HG03135 (cell line): Measurements from ENCODE around the gene DOCK4.
"Not testable (repeated sequence)": the region's sequence is repeated elsewhere in the genome, so short reads cannot be mapped to it uniquely, and the experiment has no call there.

Experiments
- ATAC-seq: cut with Tn5 transposase; IDR thresholded peaks from one replicate; pipeline ENCODE4 v1.9.1; 2021; ENCODE audit warnings: mild to moderate bottlenecking, moderate library complexity; ENCODE audit not compliant: unreplicated experiment

Gene DOCK4

GRCh38 chr7:112135815-112136214 is 70.4 kb downstream of the DOCK4 start:
- ATAC-seq: no peak

- ATAC-seq: no peak
Measured at GRCh38 chr7:112134039-112134438, 72.2 kb downstream of the DOCK4 start.

- ATAC-seq: no peak
Measured at GRCh38 chr7:112133328-112133727, 72.9 kb downstream of the DOCK4 start.

GRCh38 chr7:112132051-112132694 is 74.0 kb downstream of the DOCK4 start:
- no peak for ATAC-seq

- no peak for ATAC-seq
Measured at GRCh38 chr7:112130729-112131410, 75.3 kb downstream of the DOCK4 start.

- ATAC-seq: no peak
Measured at GRCh38 chr7:112129655-112130323, 76.4 kb downstream of the DOCK4 start.

- not testable (repeated sequence) for ATAC-seq
Measured at GRCh38 chr7:112128461-112129425, 77.5 kb downstream of the DOCK4 start.

DNA sequence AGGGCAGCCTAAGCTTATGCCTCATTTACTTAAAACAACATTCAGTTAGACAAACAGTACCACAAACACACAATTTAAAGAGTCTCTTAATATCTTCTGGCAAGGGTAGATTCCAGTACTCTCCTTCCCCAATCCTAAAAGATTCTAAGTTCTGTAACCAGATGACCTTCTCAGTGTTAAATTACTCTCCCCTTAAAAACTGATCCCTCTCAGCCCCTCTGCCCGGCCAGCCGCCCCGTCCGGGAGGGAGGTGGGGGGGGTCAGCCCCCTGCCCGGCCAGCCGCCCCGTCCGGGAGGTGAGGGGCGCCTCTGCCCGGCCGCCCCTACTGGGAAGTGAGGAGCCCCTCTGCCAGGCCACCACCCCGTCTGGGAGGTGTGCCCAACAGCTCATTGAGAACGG is 78.2 kb downstream of the DOCK4 start:
- ATAC-seq: not testable (repeated sequence)

DNA sequence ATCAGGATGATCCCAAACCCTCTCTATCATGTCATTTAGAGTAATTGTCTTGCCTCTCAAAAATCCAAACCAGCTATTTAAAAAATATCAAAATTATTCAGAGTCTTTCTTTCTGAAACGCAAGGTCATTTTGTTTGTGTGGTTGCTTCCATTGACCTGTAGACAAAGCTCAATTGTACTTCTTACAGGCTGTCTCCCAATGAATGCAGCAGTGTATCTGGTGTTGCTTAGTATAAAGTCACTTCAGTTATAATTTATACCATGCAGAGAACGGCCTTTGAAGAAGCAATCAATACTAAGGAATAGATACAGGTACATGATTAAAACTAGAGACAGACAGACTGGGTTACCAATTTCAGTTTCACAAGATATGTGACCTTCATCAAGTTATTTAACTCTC is 80.9 kb downstream of the DOCK4 start:
- ATAC-seq: no peak

GRCh38 chr7:112124061-112124766 is 82.0 kb downstream of the DOCK4 start:
- no peak for ATAC-seq

GRCh38 chr7:112122798-112123197 is 83.4 kb downstream of the DOCK4 start:
- ATAC-seq: no peak

DNA sequence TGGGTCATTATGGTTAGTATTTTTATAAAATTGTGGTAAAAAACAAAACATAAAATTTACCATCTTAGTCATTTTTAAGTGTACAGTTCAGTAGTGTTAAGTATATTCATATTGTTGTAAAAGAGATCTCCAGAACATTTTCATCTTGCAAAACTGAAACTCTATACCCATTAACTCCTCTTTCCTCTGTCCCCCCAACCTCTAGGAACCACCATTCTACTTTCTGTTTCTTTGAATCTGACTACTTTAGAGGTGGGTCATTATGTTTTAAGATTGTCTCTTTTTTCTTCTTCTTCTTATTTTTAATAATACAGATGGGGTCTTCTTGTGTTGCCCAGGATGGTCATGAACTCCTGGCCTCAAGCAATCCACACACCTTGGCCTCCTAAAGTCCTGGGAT is 84.1 kb downstream of the DOCK4 start:
- ATAC-seq: no peak

DNA sequence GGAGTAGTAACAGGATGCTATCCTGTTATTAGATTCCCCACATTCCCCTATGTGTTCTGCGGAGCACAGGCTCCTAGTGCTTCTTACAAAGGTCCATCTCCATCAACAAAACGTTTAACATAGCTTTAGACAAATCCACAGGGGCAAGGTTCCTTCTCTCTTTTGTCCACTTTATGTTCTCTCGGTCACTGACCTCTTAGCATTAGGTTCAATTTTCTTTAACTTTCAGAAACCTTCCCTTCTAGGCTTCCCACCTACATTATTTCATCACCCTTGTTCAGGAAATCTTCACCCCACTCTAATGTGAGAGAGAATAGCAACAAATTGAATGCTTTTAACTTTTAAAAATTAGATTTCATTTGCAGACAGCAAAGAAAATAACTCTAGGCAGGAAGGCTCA is 84.9 kb downstream of the DOCK4 start:
- ATAC-seq: no peak

- ATAC-seq: no peak
Measured at GRCh38 chr7:112120696-112121217, 85.4 kb downstream of the DOCK4 start.

- ATAC-seq: no peak
Measured at GRCh38 chr7:112118581-112119566, 87.3 kb downstream of the DOCK4 start.

GRCh38 chr7:112116894-112117293 is 89.3 kb downstream of the DOCK4 start:
- no peak for ATAC-seq

GRCh38 chr7:112116358-112116757 is 89.8 kb downstream of the DOCK4 start:
- no peak for ATAC-seq

GRCh38 chr7:112115880-112116279 is 90.3 kb downstream of the DOCK4 start:
- ATAC-seq: no peak
